Measurements from ENCODE around the gene S100A14. TPM values are rescaled to one million over a fixed set of nuclear protein-coding genes. Genes with fewer than 3 reads are reported as not detected.
A peak's percentile ranks its signal among the peaks of the same experiment; 100 is the strongest.

Gene S100A14
- total RNA-seq, 1 donor from 2014 or later: 43.8 TPM

DNA sequence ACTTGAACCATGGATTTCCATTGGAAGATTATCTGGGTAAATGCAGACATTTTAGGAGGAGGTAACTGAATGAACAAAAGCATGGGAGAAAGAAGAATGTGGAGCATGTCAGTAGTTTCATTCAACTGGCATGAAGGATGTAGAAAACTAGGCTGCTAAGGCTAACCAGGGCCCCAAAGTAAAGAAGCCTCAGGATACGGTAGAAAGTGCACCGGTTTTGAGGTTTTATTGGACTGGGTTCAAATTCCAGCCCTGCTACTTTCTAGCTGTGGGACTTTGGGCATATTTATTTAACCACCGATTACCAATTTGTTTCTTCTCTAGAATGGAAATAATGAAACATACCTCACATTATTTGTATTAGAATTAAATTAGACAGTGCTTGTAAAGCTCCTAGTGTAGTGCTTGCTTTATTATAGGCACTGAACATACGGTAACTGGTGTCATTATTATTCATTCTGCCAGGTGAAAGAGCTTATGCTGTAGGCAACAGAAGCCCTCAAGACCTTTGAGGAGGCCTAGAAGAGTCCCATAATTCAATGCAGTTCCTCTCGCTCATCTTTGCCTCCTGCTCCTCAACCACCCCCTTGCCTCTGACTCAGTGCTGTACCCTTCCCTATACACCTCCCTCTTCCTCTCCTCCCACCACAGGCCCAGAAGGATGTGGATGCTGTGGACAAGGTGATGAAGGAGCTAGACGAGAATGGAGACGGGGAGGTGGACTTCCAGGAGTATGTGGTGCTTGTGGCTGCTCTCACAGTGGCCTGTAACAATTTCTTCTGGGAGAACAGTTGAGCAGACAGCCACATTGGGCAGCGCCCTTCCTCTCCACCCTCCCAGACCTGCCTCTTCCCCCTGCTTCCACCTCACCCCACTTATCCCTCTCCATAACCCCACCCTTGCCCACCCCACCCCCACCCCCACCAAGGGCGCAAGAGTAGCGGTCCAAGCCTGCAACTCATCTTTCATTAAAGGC, 15.2 kb upstream of the S100A14 start:
- no peak for TF ChIP-seq CTCF (conservative IDR thresholded peaks at IDR 0.05; ENCODE audit: low read depth, low read length)
- no peak for DNase-seq (ENCODE audit: low read depth)
- peak overlapping the region; percentile 87 for H3K4me3 ChIP-seq (ENCODE audit: low read depth, low read length)

GRCh38 chr1:153630384-153630783, 14.3 kb upstream of the S100A14 start:
- H3K4me3 ChIP-seq (ENCODE audit: low read depth, low read length): peak overlapping the region; percentile 87
- no peak for DNase-seq (ENCODE audit: low read depth)
- no peak for TF ChIP-seq CTCF (conservative IDR thresholded peaks at IDR 0.05; ENCODE audit: low read depth, low read length)

DNA sequence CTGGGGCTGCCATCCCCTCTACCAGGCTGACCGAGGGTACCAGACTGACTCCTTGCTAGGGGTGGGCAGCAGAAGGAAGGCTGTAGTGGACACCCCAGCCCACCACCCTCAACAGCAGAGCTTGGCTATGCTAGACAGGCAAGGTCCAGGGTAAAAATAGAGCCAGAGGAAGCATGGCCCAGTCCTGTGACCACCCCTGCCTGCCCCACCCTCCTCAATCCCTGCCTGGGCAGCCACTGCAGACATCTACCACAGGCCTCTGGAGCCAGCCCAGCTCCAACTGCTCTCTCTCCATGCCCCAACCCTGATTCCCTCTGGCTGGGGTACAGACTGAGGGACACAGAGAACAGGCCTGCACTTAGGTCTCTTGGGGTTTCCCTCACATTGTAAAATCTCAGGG, 13.8 kb upstream of the S100A14 start:
- H3K4me3 ChIP-seq (ENCODE audit: low read depth, low read length): peak overlapping the region; percentile 87
- no peak for TF ChIP-seq CTCF (conservative IDR thresholded peaks at IDR 0.05; ENCODE audit: low read depth, low read length)
- DNase-seq (ENCODE audit: low read depth): no peak

- TF ChIP-seq CTCF (conservative IDR thresholded peaks at IDR 0.05; ENCODE audit: low read depth, low read length): no peak
- peak overlapping the region; percentile 87 for H3K4me3 ChIP-seq (ENCODE audit: low read depth, low read length)
- DNase-seq (ENCODE audit: low read depth): no peak
Observed at GRCh38 chr1:153629343-153629665, 13.2 kb upstream of the S100A14 start.

DNA sequence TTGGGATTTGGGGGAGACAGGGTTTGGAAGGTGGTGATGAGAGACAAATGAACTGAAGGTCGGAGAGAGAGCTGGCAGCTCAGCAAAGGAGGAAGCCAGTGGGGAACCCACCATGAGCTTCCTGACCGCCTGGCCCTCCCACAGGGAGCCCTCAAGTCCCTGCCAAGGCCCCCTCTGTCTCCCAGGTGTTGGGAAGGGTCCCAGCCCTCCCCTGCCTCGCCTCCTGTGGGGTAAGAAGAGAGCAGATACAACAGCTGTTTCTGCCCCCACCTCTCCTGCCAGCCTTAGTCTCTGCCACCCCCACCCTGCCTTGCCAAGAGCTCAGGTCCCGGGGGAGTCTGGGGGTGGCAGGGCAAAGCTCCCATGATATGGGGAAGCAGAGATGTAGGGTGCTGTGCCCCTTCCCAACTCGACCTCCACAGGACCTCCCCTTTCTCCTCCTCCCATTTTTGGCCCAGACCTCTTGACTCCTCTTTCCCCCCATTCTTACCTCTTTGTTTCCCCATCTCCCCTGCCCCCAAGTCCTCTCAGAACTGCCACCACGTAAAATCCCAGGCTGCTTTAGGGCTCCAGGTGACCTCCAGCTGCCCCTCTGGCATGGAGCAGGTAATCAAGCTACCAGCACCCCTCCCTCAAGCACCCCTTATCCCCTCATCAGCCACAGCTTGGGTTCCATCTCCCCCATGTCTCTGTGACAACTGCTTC, 12.7 kb upstream of the S100A14 start:
- no peak for TF ChIP-seq CTCF (conservative IDR thresholded peaks at IDR 0.05; ENCODE audit: low read depth, low read length)
- peak overlapping the region; percentile 87 for H3K4me3 ChIP-seq (ENCODE audit: low read depth, low read length)
- no peak for DNase-seq (ENCODE audit: low read depth)

GRCh38 chr1:153627715-153628626, 11.8 kb upstream of the S100A14 start, which contains the start of gene S100A1:
Gene S100A1, plus strand, starts transcription at chr1:153628434. Its CDS starts 2,088 bp downstream, at chr1:153630522.
- H3K4me3 ChIP-seq (ENCODE audit: low read depth, low read length): peak within 1 kb of the TSS; percentile 87
- TF ChIP-seq CTCF (conservative IDR thresholded peaks at IDR 0.05; ENCODE audit: low read depth, low read length): no peak
- no peak for DNase-seq (ENCODE audit: low read depth)

Data from epithelial cell of proximal tubule (primary cell).